ENCODE data around the gene EXOC6.

The EXOC6 gene

GRCh38 chr10:92849576-92850090 is 1.3 kb downstream of the EXOC6 start:
- TF ChIP-seq CTCF (conservative IDR thresholded peaks at IDR 0.05; ENCODE audit: low read length) = no peak
- TF ChIP-seq EZH2phosphoT487 (IDR thresholded peaks at IDR 0.05; ENCODE audit: borderline replicate concordance) = no peak
- no peaks in the 10 kb centered on the region for H3K27me3 ChIP-seq (ENCODE audit: insufficient read depth, low read length, poor library complexity, severe bottlenecking)
- peak overlapping the region; percentile 77 for H3K4me3 ChIP-seq (ENCODE audit: low read length, poor library complexity, severe bottlenecking)
- no peaks in the 10 kb centered on the region for H3K9me2 ChIP-seq (replicated peaks; ENCODE audit: low read depth, low read length)
- H2AFZ ChIP-seq (ENCODE audit: low read length) = peak overlapping the region; percentile 71; the same call in 1 of the 2 replicates
- H3K9ac ChIP-seq (ENCODE audit: low read depth, low read length, poor library complexity, severe bottlenecking) = peak overlapping the region; percentile 86
- H3K4me1 ChIP-seq (ENCODE audit: insufficient read depth, low read length, poor library complexity, severe bottlenecking) = peaks cover 30% of the 10 kb centered on the region
- no peaks in the 10 kb centered on the region for H3K36me3 ChIP-seq (ENCODE audit: insufficient read depth, low read length)
- H3K4me2 ChIP-seq (ENCODE audit: low read depth, low read length, poor library complexity, severe bottlenecking) = peak overlapping the region; percentile 91
- 0 out of 2 replicates have a peak, but pooled peaks cover 6% of the 10 kb centered on the region for H3F3A ChIP-seq (ENCODE audit: low read depth)
- no peaks in the 10 kb centered on the region for H3K9me3 ChIP-seq (ENCODE audit: insufficient read depth, low read depth, low read length)
- H3K79me2 ChIP-seq (ENCODE audit: insufficient read depth, low read length) = peaks cover 48% of the 10 kb centered on the region
- peaks cover 3% of the 10 kb centered on the region for H4K20me1 ChIP-seq (ENCODE audit: insufficient read depth, low read length, poor library complexity, severe bottlenecking)

- Histone ChIP-seq H2AFZ (ENCODE audit: low read length) (no peak overlapping the region), H3K79me2 (ENCODE audit: insufficient read depth, low read length) (peaks cover 53% of the 10 kb centered on the region), H4K20me1 (ENCODE audit: insufficient read depth, low read length, poor library complexity, severe bottlenecking) (peaks cover 3% of the 10 kb centered on the region), H3F3A (ENCODE audit: low read depth) (0 out of 2 replicates have a peak, but pooled peaks cover 5% of the 10 kb centered on the region), H3K9me2 (replicated peaks; ENCODE audit: low read depth, low read length) (no peaks in the 10 kb centered on the region), H3K4me1 (ENCODE audit: insufficient read depth, low read length, poor library complexity, severe bottlenecking) (peaks cover 32% of the 10 kb centered on the region), H3K27me3 (ENCODE audit: insufficient read depth, low read length, poor library complexity, severe bottlenecking) (no peaks in the 10 kb centered on the region), H3K9me3 (ENCODE audit: insufficient read depth, low read depth, low read length) (no peaks in the 10 kb centered on the region), H3K4me2 (ENCODE audit: low read depth, low read length, poor library complexity, severe bottlenecking) (peak overlapping the region; percentile 91), H3K9ac (ENCODE audit: low read depth, low read length, poor library complexity, severe bottlenecking) (peak overlapping the region; percentile 86), H3K36me3 (ENCODE audit: insufficient read depth, low read length) (no peaks in the 10 kb centered on the region), H3K4me3 (ENCODE audit: low read length, poor library complexity, severe bottlenecking) (peak overlapping the region; percentile 77)
- TF ChIP-seq CTCF (conservative IDR thresholded peaks at IDR 0.05; ENCODE audit: low read length) = no peak
- TF ChIP-seq EZH2phosphoT487 (IDR thresholded peaks at IDR 0.05; ENCODE audit: borderline replicate concordance) = no peak
Measured at GRCh38 chr10:92850185-92850584, 1.9 kb downstream of the EXOC6 start.

GRCh38 chr10:92851003-92851402 is 2.7 kb downstream of the EXOC6 start:
- Histone ChIP-seq H3K9me3 (ENCODE audit: insufficient read depth, low read depth, low read length) (no peaks in the 10 kb centered on the region), H3K4me3 (ENCODE audit: low read length, poor library complexity, severe bottlenecking) (no peak overlapping the region), H3K9me2 (replicated peaks; ENCODE audit: low read depth, low read length) (no peaks in the 10 kb centered on the region), H3K4me2 (ENCODE audit: low read depth, low read length, poor library complexity, severe bottlenecking) (peak overlapping the region; percentile 91), H3K36me3 (ENCODE audit: insufficient read depth, low read length) (no peaks in the 10 kb centered on the region), H3K27me3 (ENCODE audit: insufficient read depth, low read length, poor library complexity, severe bottlenecking) (no peaks in the 10 kb centered on the region), H3K79me2 (ENCODE audit: insufficient read depth, low read length) (peaks cover 61% of the 10 kb centered on the region), H3K9ac (ENCODE audit: low read depth, low read length, poor library complexity, severe bottlenecking) (no peak overlapping the region), H4K20me1 (ENCODE audit: insufficient read depth, low read length, poor library complexity, severe bottlenecking) (peaks cover 3% of the 10 kb centered on the region), H3F3A (ENCODE audit: low read depth) (0 out of 2 replicates have a peak, but pooled peaks cover 4% of the 10 kb centered on the region), H3K4me1 (ENCODE audit: insufficient read depth, low read length, poor library complexity, severe bottlenecking) (peaks cover 32% of the 10 kb centered on the region), H2AFZ (ENCODE audit: low read length) (no peak overlapping the region)
- no peak for TF ChIP-seq CTCF (conservative IDR thresholded peaks at IDR 0.05; ENCODE audit: low read length)
- TF ChIP-seq EZH2phosphoT487 (IDR thresholded peaks at IDR 0.05; ENCODE audit: borderline replicate concordance) = no peak

Measured in Loucy (cell line).